Islet precursor cell (in vitro differentiated cells): Measurements from ENCODE around the gene TENM4.

ENCODE experiments used
- DNase-seq: peaks from one replicate; pipeline ENCODE4 v3.0.0-alpha.2; 2018

TENM4 gene

DNA sequence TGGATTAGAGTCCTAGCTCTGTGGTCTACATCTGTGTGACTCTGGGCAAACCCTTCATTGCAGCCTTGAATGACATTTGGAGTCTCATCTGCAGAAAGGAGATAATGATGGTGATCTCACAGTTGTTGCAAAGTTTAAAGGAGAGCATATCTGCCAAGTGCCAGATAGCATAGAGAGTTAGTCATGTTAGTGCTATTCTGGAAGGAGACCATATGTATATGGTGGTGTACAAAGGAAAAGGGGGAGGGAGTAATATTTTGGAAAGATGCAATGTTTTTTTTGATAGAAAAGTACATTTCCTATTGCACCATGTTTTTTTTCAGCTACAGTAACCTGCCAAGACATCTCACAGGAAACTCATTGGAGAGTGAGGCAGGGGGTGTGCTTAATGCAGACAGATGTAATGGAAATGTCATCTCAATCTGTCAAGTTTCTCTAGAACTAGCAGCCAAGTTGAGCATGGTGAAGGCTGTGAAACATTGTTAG, 774.1 kb downstream of the TENM4 start:
- peak; percentile 7 for DNase-seq

DNA sequence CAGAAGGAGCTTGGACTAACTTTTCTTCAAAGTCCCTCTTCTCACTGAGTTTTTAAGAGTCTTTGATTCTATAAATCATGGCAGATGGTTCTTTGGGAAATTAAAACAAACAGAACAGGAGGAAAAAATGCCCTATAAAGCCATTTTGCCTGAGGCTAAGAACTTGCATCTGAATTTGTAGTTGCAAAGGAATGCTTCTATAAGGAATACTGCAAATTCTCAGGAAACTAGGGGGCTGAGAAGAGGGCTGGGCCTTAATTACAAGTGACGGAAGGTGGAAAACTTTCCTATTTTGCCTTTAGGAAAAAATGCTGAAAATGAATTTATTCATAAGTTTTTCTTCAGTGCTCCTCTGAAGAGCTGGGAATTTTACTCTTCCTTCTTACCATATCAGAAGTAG, 776.2 kb downstream of the TENM4 start:
- peak; percentile 12 for DNase-seq

DNA sequence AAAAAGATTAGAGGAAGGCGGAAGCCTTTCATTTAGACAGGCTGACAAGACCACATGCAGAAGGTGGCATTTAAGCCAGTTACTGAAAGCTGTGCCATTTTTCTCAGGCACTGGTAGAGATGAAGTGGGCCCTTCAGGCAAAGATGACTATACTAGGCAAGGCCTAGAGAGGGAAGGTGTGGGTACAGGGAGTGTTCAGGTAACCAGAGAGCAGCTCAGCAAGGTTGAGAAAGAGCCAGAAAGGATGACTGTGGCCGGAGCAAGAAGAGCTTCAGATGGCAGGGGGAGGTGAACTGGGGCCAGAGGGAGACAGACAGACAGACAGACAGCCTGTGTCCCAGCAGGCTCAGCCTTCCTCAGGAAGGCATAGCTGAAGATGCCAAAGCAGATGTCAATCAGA, 778.0 kb downstream of the TENM4 start:
- peak; percentile 25 for DNase-seq

DNA sequence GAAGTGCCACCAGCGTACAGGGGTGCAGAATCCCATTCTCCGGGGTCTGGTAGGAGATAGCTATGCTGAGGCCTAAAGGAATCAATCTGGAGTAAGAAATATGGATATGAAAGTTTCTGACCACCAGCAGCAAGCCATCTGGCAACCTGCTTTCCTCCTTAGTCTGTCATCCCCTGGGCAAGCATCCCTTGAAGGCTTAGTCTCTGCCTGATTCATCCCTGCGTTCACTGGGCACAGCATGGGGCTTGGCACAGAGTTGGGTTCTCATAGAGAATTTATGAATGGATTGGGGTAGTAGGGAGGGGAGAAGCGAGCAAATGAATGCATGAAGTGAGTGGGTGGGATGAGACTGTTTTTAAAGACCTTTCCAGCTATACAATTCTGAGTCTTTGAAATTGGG, 780.4 kb downstream of the TENM4 start:
- peak; percentile 30 for DNase-seq

DNA sequence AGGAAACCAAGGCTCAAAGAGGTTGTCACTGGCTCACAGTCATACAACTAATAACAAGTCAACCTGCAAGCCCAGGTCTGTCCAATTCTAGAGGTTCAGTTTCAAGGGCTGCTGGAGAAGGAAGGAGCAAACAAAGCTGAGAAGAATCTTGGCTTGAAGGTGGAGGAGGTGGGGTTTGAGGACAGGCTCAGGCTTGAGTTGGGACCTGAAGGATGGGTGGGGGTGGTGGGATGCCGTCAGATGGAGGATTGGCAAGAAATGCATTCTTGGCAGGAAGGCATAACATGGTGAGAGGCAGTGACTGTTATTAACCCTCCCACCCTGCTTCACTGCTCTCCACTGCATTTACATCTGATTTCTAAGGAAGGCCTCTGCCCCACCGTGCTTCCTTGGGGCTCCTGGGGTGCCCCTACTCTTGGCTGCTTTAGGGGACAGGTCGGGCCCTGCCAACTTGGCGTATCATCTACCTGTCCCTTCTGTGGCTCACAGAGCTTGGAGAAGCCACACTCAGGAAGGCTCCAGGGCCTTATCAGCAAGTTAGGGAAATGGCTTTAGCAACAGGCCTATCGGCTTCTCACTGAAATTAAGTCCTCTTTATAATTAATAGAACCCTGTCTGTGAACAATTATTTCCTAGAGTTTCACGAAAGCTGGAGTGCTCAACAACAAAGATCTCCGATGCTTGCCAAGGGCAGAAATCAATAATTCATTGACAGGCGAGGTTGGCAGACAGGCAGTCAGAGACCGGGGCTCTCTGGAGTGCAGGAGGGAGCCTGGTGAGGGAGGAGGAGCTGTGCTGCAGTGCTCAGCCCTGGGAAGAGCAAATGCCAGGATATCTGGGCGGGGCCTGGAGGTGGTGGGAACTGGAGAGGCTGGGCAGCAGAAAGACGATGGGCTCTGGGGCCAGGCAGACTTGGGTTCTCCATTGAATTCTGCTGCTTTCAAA, 781.2 kb downstream of the TENM4 start:
- DNase-seq, result peak; percentile 56

DNA sequence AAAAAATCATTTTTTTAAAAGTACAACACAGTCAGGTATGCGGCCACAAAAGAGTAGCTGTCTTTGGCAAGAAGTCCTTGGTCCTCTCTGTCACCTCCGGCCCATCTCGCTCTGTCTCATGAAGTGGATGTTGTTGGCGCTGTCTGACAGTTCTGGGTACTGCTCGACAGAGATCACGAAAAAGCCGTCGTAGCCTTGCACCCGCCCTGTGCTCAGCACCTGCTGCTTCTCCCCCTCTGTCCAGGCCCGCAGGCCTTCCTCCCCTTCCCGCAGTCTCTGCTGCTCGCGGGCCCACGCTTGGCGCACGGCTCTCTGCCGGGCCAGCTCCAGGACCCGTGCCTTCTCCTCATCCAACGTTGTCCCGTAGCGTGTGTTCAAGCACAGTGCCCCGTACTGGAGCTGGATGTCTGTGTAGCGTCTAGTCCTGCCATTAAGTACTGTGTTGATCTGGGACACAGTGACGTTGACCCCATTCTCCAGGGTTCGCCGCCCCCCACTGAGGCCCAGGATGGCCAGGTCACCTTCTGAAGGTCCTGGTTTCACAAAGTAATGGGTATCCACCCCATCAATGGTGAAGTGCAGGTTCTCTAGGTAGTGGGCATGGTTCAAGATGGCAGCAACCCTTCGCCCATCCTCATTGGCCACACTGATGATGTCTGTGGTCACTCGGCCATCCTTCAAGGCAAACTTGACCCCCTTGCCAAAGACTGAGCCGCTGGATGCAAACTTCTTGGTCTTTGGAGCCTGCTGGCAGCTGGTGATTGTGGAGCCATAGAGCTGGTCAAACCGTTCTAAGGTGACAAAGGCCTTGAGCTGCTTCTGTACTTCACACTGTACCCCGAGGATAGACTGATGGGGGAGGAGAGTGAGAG, 782.6 kb downstream of the TENM4 start:
- peak; percentile 31 for DNase-seq

DNA sequence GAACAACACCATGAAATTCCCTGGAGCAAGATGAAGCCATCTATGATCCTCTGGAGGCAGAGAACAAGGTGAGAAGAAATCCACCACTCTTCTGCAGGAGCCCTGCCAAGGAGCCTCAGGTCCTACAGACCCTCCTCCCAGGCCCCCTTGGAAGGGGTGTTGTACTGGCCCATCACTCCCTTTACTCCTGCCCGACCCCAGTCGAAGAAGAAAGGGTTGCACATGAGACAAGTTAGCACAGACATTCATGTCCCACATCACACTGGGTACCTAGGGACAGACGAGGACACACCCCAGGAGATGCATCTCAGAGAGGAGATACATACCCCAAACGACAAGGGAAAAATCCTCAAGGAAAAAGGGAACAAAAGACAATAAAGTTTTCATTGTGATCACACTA, 783.4 kb downstream of the TENM4 start:
- peak; percentile 14 for DNase-seq

DNA sequence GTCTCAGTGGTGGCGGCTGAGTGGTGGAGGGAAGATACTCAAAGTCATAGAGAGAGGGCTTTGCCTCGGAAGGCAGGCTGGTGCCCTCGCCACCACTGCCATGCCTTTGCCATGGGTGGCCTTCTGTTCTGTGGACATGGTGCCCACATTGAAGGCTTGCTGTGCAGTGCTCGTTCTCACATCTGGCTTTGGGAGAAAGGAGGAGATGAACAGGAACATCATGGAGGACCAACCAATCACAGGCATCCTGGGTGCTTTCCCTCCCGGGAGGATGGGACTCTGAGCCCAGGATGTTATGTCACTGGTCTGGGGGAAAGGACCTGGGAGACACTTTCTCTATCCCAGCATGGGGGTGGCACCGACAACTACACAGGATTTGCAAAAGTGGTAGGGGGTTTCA, 783.8 kb downstream of the TENM4 start:
- DNase-seq, result no peak

DNA sequence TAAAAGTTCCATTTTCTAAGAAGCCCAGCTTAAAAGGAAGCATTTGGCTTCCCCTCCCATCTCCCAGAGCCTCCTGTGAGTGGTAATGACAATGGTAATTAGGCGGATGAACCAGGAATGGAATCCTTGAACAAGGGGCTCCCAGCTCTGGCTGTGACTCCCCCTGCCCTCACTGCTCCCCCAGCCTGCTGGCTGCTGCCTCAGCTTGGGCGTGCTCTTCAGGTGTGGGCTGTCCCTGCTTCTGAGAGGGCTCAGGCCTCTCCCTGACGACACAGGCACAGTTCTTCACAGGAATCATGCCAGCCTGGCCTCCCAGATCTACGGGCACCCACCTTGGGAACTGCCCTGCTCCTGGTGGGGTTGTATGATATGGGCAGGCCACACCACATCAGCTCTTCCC, 784.5 kb downstream of the TENM4 start:
- DNase-seq, result peak; percentile 40

DNA sequence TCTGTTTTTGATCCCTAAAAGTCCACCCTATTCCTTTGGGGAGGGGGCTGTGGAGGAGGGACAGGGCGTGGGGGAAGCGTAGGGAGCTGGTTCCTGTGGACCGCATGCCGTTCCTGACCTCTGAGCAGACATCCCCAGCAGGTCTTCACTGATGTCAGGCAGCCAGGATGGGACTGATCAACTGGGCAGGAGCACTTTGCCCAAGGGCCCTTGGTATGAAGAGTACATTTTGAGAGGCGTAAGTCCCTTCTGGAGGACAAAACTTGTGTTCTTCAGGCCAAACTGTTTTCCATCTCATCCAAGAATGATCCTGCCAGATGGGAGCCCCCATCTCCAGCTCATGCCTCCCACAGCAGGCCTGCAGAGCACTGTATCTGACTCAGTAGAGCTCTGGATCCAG, 785.3 kb downstream of the TENM4 start:
- DNase-seq, result peak; percentile 10

DNA sequence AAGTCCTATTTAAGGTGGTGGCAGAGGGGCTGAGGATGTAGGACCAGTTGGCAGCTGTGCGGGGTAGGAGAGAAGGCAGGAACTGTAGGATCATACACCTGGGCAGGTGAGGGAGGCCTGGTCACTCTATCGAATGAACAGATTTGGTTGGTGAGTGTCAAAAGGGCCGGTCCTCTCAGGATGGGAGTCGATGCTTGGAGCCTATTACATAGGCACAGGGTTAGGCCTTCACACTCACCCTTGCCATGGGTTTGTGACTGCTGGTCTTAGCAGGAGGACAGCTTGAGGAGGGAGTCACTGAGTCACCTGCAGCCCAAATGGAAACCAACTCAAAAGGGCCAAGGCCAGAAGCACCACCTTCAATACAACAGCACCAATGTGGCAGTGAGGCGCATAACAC, 786.0 kb downstream of the TENM4 start:
- DNase-seq, result peak; percentile 37

DNA sequence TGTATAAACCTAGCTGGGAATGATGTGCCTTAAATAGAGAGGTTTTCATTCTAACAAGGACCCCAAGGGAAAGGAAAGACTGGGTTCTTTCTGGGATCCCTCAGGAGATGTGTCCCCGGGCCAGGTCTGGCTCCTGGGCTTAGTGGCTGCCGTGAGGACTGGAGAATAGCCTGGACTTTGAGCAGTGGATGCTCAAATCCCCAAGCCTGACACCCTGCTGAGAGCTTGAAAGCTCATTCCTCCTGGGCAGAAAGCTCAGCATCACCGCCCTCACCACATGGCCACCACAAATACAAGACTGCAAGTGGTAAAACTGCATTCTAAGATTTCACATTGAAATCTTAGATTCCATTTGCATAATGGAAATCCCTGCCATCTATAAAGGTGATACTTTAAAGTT, 786.8 kb downstream of the TENM4 start:
- DNase-seq, result peak; percentile 26

DNA sequence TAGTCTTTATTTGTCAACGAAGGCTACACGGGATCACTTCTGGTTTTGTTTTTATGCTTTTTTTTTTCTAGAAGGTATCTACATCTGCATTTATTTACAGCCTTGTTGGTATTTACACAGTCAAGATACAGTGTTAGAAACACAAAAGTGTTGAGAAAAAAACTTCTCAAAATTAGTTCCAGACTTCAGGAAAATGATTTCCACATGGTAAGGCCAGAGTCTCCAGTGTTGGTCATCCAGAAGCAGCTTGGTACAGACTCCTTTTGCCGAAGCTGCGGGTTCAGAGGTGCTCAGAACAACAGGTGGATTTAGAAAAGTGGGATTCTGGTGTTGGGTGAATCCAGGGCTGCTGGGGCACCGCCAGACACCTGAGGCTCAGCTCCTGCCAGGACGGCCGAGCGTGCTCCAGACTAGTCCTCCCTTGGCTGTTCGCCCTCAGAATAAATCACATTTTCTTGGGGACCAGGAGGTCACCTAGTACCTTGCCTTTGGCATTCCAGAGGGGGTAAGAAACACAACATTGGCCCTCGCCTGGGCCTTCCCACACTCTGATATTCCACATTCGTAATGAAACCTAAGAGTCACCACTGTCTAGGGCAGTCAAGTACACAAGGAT, 787.4 kb downstream of the TENM4 start:
- peak; percentile 35 for DNase-seq

DNA sequence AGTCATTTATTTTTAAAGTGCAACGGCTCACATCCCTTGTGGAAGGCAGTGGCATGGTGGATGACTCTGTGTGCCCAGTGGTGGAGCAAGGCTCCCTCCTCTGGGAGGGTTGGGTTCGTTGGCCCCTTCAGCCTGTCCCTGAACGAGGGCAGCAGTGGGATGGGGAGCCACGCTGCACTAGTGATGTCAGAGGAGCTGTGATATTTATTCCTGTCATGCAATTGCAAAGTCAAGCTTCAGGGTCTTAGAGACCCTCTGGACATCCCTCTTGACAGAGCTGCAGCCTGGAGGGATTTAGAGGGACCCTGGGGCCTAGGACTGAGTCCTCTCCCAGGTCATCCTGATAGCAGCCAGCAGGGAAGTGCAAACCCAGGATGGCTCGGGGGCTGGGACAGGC, 788.0 kb downstream of the TENM4 start:
- peak; percentile 40 for DNase-seq

DNA sequence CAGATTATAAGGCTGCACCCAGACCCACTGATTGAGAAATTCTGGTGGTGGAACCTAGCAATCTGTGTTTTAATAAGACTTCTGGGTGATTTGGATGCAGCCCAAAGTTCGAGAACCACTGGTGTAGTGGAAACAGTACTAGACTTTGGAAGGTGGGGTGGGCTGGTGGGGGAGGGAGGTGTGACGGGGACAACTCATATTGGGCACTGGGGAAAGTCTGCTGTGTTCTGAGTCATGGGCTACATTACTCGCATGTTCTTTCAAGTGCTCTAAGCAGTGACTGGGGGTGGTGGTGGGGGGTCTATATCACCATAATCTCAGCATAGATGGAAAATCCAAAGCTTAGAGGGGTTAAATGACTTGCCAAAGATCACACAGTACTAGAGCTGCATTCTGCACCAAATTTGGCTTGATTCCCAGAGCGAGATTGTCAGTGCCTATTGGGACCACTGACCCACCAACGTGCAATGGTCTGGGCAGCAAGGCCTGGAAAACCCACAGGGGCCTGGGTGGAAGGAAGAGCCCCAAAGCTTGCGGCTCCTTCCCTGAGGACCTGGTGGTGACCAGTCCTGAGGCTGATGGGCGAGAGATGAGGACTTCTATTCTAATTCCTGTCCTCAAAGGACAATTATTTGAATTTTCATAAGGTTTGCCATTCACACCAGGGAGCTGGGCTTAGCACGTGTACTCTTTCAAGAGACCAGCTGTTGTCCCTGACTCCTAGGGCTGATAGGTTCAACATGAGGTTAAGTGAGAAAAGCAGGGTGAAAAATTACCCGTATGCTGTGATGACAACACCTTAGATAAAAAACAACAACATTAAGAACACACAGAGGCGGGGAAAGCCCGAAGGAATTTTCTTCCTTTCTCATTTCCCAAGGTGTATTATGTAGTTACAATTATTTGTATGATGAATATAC, 788.6 kb downstream of the TENM4 start:
- DNase-seq, result peak; percentile 28

DNA sequence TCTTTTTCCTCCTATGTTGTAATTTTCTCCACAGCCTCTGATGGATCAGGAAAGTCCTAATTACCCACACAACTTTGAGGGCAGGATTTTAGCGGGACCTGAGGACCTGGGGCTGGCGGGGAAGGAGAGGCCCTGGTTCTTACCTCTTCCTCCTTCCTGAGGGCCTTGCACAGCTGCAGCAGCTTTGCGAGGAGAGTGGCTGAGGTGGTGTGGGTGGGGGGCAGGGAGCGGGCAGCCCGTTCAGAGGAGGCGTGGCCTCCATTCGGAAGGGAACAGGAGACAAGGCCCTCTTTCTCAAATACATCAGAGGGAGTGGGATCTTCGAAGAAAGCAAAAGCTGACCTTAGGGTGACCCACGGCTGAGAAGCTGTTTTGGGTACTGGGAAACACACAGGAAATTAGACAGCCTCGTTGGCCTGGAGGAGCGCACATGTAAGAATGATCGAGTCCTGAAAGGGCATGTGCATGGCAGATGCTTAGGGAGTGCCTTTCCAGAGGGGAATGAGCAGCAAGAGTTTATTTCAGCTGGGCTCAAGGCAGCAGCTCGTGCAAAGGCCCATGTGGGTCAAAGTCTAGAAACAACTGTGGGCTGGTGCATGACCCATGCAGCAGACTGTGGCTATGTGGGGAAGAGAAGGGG, 789.6 kb downstream of the TENM4 start:
- DNase-seq, result peak; percentile 51

DNA sequence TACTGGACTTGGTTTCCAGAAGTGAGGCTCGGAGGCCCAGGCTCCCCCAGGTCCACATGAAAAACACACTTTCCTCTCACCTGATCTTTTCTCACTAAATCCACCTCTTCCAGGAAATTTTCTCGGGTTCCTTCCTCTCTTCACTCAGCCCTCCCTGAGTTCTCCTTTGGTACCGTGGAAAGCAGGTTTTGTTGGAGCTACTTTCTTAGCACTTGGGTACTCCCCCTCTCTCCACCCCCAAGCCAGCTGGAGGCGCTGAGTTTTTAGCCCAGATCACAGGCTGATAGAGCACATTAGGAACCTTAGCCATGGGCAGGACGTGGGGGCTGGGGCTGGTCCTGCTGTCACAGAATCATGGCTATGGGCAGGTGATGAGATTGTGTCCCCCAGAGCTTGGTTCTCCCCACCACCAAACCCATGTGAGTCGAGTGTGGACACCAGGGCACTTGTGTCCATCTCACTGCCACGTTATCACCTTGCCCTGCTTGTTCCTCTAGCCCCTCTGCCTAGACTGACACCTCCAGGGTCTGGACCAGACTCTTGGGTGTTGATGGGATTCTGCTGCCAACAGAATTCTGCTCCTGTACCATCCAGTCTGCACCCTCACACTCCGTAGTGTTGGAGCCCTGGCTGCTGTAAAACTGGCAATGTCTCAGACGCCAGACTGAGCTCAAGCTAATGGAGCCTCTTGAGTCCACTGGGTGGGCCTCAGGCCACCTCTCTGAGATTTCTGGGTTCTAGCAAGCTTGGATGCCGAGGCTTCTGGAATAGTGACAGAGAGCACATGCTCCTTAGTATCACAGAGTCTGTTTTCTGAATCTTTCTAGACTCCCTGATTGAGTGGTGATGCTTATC, 791.2 kb downstream of the TENM4 start:
- DNase-seq, result peak; percentile 43

DNA sequence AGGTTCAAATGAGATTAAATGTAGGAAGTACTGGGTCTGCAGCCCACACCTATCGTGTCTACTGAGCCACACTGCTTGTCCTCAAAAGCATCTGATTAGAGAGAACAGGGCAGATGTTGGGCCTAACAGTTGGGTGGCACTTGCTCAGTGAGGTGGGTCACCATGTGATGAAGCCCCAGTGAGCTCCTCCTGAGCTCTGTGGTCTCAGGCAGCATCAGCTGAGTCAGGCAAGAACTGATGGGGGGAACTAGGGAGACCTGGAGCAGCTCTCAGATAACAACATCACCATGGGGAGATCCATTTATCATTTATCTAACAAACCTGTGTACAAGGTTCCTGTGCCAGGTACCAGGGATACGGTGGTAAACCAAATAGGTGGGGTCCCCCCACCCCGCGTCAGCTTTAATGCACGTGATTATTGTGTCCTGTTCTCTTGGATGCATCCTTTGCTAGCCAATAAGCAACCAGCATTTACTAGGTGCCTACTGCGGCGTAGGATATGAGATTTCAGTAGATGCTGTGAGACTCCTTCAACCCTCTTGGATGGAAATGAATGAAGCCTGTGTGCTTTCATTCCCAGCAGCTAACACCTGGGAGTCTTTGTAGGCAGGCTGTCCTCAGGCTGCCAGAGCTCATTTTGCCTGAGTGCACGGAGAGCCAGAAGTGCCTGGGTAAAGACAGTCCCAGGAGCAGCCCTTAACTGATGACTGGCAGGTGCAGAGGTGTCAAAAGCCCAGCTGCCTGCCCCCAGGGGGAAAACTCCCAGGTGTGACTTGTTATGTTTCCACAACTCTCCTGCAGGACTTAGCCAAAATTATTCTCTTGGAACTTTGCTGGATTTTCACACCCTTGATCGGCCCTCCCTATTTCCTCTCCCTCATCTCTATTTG, 792.6 kb downstream of the TENM4 start:
- peak; percentile 68 for DNase-seq

DNA sequence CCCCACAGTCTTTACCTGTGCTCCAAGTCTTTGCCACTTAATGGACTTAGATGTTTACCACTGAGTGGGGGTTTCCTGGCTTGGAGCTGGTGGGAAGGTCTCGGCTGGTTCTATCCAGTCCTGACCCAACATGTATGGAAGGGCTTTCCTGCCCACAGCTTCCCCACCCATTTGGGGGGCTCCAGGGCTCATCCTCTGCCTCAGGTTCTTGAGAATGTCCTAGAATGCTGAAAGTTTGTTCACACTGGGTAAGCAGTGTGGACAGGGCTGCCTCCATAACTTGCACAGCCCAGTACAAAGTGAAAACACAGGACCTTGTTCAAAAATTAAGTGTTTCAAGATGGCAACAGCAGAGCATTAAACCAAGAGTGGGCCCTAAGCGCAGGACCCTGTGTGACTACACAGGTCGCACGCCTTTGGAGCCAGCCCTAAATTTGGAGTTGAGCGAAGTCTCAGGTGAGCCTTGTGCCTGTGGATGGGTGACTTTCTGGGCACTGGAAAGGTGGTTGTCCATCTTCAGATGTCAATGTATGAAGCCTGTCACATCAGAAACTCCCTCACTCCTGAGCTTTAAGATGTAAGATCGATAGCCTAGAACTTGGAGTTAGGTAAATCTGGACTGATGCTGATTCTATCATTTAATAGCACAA, 793.4 kb downstream of the TENM4 start:
- peak; percentile 9 for DNase-seq
